ENCODE results near the gene TMEM255A. TPM values are rescaled to one million over a fixed set of nuclear protein-coding genes. Genes with fewer than 3 reads are reported as not detected.
A peak's percentile ranks its signal among the peaks of the same experiment; 100 is the strongest.

The TMEM255A gene
- total RNA-seq, 3 donors from 2014 or later: not detected

DNA sequence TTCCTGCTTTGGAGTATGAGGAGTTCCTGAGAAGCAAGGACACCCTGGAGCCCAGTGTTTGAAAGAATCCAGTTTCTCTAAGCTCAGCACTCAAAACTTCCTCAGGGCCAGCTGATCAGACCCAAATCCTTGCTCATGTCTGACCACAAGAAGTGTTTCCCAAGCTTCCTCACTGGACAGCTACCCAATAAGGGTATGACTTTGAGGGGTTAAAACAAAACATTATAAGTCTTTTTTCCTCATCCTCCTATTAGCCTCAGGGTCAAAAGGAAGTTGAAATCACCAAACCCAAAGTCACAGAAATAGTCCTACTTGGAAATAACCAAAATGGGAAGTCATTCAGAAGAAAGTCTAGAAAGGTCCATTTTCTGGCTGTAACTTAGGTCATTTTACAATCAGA is 46.9 kb downstream of the TMEM255A start:
- Mint-ChIP-seq H3K4me3 (no peak overlapping the region), H3K27me3 (ENCODE audit: low read depth) (no peaks in the 10 kb centered on the region), H3K36me3 (ENCODE audit: insufficient read depth) (no peaks in the 10 kb centered on the region), H3K9me3 (no peaks in the 10 kb centered on the region), H3K4me1 (ENCODE audit: low read depth) (peaks cover 2% of the 10 kb centered on the region)
- DNase-seq (no peak), ATAC-seq (no peak)

DNA sequence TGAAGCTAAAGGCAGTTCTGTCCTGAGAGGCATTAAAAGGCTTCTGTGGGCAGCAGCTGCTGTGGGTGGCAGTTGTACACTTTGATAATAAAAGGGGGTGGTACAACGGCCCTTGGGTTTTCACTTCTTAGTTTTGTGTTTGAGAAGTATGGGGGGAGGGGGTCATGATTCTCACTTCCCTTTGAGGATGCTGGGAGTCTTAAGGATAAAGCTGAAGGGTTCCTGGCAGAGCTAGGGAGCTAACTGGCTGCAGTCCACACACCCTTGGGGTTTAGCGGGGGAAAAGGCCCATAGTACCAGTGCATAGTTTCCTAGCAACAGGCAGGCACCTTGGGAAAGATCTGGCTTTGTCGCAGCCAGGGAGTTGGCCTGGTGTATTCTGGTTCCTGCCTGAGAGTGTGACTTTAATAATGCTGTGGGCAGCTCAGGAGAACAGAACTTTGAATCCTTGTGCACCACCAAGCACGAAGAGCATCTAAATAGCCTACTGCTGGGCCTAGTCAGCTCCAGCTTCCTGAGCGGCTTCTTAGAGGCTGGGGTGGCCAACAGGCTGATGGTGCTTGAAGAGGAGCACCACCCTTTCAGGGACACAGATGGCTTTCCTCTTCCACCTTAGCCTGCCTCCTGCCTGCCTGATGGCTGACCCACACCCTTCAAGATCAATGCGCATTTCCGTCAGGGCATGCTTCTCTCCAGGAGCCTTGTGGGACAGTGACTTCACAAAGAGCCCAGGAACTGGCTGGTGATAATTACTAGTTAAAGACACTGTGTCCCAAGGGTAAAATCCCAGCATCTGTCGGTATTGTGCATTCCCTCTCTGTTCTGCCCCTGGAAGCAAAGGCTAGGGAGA is 48.2 kb downstream of the TMEM255A start:
- H3K4me1 Mint-ChIP-seq (ENCODE audit: low read depth): no peaks in the 10 kb centered on the region
- no peak for ATAC-seq

DNA sequence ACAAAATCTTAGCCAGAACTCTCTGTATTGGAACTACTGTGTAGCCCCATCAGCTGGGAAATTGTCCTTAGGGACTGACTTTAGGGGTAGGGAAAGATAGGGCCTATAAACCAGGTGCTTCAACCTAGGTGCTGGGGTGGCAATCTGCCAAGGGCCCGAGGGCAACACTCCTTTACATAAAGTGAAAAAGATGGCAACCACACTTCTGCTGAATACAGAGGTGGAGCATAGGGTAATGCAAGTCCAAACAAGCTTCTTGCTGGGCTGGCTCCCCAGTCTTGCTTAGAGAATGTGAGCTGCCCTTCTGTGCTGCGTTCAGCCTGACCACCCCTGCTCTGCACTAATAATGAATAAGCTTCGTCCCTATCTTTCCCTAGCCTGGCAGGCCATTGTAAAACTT is 50.9 kb downstream of the TMEM255A start:
- DNase-seq: no peak
- Mint-ChIP-seq H3K36me3 (ENCODE audit: insufficient read depth) (peaks cover 2% of the 10 kb centered on the region), H3K4me3 (no peak overlapping the region), H3K4me1 (ENCODE audit: low read depth) (peaks cover 14% of the 10 kb centered on the region), H3K9me3 (no peaks in the 10 kb centered on the region), H3K27me3 (ENCODE audit: low read depth) (no peaks in the 10 kb centered on the region)
- ATAC-seq: no peak

More for the DNA sequence above, 48.2 kb downstream of the TMEM255A start:
- no peaks in the 10 kb centered on the region for H3K9me3 Mint-ChIP-seq
- no peak overlapping the region for H3K4me3 Mint-ChIP-seq
- no peak for DNase-seq
- H3K36me3 Mint-ChIP-seq (ENCODE audit: insufficient read depth): no peaks in the 10 kb centered on the region
- H3K27me3 Mint-ChIP-seq (ENCODE audit: low read depth): no peaks in the 10 kb centered on the region

DNA sequence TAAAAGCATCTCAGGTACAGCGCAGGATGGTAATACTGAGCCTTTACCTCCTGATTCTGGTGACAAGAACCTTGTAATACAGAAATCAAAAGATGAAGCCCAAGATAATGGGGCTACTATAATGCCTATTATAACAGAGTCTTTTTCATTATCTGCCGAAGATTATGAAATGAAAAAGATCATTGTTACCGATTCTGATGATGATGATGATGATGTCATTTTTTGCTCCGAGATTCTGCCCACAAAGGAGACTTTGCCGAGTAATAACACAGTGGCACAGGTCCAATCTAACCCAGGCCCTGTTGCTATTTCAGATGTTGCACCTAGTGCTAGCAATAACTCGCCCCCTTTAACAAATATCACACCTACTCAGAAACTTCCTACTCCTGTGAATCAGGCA is 57.5 kb downstream of the TMEM255A start:
- no peak overlapping the region for H3K4me3 Mint-ChIP-seq
- no peaks in the 10 kb centered on the region for H3K9me3 Mint-ChIP-seq
- DNase-seq: no peak
- no peak for ATAC-seq
- H3K4me1 Mint-ChIP-seq (ENCODE audit: low read depth): peaks cover 28% of the 10 kb centered on the region
- no peaks in the 10 kb centered on the region for H3K27me3 Mint-ChIP-seq (ENCODE audit: low read depth)
- peaks cover 17% of the 10 kb centered on the region for H3K36me3 Mint-ChIP-seq (ENCODE audit: insufficient read depth)

DNA sequence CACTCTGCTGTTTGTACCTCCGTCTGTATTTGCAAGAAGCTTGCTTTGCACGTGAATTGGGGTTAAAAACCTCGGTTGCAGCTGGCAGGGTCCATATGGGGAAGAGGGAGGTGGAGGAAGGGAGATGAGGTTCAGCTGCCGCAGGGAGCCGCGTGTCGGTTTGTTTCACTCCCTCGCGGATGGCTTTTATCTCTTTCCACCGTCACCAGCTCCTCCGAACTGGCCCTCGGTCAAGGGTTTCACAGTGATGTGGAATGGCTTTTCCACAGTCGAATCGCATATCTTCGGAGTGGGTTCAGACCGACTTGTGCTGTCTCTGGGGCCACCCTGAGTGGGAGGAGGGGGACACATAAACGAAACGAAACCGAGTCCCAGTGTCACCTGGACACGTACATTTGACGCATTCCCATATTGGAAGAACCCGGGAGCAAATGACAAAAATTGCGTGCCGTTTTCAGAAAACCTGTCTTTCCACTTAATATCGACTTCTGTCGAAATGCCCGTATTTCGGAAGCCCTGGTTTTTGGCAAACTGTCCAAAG is 59.7 kb downstream of the TMEM255A start:
- DNase-seq (no peak), ATAC-seq (peak; percentile 1 to 2)
- H3K4me3 Mint-ChIP-seq: peak overlapping the region; percentile 95
- peaks cover 21% of the 10 kb centered on the region for H3K4me1 Mint-ChIP-seq (ENCODE audit: low read depth)
- H3K36me3 Mint-ChIP-seq (ENCODE audit: insufficient read depth): peaks cover 15% of the 10 kb centered on the region
- H3K27me3 Mint-ChIP-seq (ENCODE audit: low read depth): no peaks in the 10 kb centered on the region
- no peaks in the 10 kb centered on the region for H3K9me3 Mint-ChIP-seq

DNA sequence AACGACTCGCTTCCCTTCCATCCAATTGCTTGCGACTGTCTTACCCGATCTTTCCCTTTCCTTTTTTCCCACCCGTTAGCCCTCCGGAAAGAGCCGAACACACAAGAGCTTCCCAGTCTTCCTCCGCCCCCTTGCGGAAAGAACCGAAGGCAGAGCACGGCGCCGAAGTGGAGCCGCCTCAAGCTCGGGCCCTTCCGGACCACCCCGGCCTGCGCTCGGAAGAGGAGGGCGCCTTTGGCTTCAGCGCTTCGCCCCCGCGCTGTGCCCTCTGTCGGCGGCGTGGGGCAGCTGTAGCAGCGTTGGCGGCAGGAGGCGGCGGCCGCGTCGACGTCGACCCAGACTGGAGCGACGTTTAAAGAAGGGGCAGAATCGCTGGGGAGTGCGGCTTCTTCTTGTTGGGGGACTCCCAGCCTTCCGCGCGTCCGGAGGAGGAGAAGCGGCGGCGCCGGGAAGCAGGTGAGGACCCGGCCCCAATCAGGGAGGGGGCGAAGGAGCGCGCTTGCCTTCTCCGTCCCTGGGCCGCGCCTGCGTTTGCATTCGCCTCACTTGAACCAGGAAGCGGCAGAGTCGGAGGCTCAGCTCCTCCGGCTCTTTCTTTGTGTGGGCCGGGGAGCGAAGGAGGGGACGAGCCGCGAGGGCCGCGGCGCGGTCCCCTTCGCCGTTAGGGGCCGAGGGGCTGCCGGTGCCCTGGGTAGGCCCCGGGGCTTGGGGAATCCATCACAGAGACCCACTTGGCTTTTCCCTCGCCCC is 60.6 kb downstream of the TMEM255A start, which contains the start of gene ZBTB33:
ZBTB33 (plus strand) TSS at position 291 of the 750 bp plus-strand sequence. CDS start 2,604 bp downstream, outside the sequence.
- DNase-seq (peak; percentile 75), ATAC-seq (peak; percentile 98 to 99)
- peaks cover 15% of the 10 kb centered on the region for H3K36me3 Mint-ChIP-seq (ENCODE audit: insufficient read depth)
- H3K27me3 Mint-ChIP-seq (ENCODE audit: low read depth): no peaks in the 10 kb centered on the region
- no peaks in the 10 kb centered on the region for H3K9me3 Mint-ChIP-seq
- peaks cover 15% of the 10 kb centered on the region for H3K4me1 Mint-ChIP-seq (ENCODE audit: low read depth)
- peak within 1 kb of the TSS; percentile 95 for H3K4me3 Mint-ChIP-seq

DNA sequence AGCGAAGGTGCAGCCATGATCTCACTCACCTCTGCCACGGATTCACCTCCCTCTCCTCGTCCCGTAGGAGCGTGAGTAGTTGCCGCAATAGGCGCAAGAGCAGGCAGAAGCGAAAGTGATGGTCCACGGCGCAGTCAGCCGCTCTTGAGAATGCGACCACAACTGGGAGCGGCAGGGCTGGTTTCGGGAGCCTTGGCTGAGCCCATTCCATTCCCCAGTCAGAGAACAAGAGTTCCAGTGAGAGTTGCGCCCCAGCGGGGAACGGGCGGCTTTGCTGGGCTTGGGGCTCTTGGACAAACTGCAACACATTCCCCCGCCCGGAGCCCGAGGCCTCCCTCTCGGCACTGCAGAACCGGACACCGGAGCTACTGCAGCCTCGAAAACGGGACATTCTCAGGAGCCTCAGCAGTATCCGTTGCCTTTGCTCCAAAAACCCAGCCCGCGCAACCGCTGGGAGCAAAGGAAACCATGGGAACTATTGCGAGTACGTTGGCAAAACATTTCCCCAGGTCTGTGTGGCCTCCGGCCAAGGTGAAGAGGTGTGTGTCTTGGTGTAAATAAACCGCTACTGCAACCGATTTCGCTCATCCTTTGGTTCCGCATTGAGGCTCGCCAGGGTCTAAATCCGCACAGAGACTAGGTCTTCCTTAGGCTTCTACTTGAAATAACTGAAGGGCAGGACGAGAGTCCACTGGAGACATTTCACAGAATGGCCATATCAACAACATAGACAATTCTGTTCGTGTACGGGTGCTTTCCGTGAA is 66.3 kb downstream of the TMEM255A start:
- ATAC-seq: peak; percentile 86 to 94
- Mint-ChIP-seq H3K36me3 (ENCODE audit: insufficient read depth) (no peaks in the 10 kb centered on the region), H3K9me3 (no peaks in the 10 kb centered on the region), H3K4me1 (ENCODE audit: low read depth) (peaks cover 18% of the 10 kb centered on the region), H3K27me3 (ENCODE audit: low read depth) (no peaks in the 10 kb centered on the region), H3K4me3 (peak overlapping the region; percentile 99)
- peak; percentile 37 for DNase-seq

DNA sequence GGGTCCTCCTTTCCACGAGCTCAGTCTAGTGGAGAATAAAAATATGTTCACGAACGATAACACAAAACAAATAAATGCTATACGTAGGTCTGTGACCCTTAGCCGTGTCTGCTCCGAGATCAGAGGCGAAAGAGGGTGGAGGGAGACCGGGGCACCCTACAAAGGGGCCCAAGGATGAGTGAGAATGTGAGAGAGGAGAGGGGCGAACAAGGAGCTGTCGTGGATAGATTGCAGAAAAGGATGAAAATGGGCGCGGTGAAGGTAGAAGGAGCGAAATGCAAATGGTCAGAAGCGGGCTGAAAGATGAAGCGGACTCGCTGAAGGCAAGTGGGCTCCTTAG is 66.9 kb downstream of the TMEM255A start:
- ATAC-seq: peak in 1 of 2 donors; percentile 9
- peak overlapping the region; percentile 99 for H3K4me3 Mint-ChIP-seq
- H3K27me3 Mint-ChIP-seq (ENCODE audit: low read depth): no peaks in the 10 kb centered on the region
- peaks cover 17% of the 10 kb centered on the region for H3K4me1 Mint-ChIP-seq (ENCODE audit: low read depth)
- no peaks in the 10 kb centered on the region for H3K36me3 Mint-ChIP-seq (ENCODE audit: insufficient read depth)
- no peak for DNase-seq
- no peaks in the 10 kb centered on the region for H3K9me3 Mint-ChIP-seq

DNA sequence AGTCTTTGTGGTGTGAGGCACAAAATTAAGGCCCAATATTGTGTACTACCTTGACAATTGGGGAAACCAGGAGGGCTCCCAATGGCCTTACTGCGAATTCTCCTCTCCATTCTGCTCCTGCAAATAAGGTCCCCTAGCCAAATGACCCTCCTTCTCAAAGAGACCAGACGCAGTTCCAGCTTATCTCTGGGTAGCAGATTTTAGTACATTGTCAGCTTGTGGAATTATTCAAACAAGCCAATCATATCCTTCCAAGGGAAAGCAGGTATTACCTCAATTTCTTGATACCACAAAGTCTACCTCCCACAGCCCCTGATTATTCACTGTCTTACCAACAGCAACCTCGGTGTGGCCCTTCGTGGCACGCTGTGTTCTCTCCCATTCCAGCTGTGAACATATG is 68.4 kb downstream of the TMEM255A start:
- H3K27me3 Mint-ChIP-seq (ENCODE audit: low read depth): no peaks in the 10 kb centered on the region
- H3K36me3 Mint-ChIP-seq (ENCODE audit: insufficient read depth): peaks cover 3% of the 10 kb centered on the region
- ATAC-seq (no peak), DNase-seq (no peak)
- no peaks in the 10 kb centered on the region for H3K9me3 Mint-ChIP-seq
- H3K4me1 Mint-ChIP-seq (ENCODE audit: low read depth): peaks cover 17% of the 10 kb centered on the region
- no peak overlapping the region for H3K4me3 Mint-ChIP-seq

DNA sequence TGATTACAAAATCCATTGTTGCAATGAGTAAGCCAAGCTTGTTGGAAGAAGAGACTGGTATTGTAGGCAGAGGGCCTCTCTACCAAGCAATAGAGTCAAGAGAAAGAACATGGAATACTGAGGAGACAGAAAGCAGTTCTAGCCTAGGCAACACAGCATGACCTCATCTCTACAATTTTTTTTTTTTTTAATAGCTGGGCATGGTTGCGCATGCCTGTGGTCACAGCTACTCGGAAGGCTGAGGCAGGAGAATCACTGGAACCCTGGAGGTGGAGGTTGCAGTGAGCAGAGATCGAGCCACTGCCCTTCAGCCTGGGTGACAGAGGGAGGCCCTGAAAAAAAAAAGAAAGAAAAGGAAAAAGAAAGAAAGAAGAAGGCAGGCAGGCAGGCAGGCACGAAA is 72.3 kb downstream of the TMEM255A start:
- peaks cover 11% of the 10 kb centered on the region for H3K4me1 Mint-ChIP-seq (ENCODE audit: low read depth)
- H3K9me3 Mint-ChIP-seq: no peaks in the 10 kb centered on the region
- H3K27me3 Mint-ChIP-seq (ENCODE audit: low read depth): no peaks in the 10 kb centered on the region
- no peak overlapping the region for H3K4me3 Mint-ChIP-seq
- ATAC-seq (no peak), DNase-seq (no peak)
- H3K36me3 Mint-ChIP-seq (ENCODE audit: insufficient read depth): peaks cover 10% of the 10 kb centered on the region

DNA sequence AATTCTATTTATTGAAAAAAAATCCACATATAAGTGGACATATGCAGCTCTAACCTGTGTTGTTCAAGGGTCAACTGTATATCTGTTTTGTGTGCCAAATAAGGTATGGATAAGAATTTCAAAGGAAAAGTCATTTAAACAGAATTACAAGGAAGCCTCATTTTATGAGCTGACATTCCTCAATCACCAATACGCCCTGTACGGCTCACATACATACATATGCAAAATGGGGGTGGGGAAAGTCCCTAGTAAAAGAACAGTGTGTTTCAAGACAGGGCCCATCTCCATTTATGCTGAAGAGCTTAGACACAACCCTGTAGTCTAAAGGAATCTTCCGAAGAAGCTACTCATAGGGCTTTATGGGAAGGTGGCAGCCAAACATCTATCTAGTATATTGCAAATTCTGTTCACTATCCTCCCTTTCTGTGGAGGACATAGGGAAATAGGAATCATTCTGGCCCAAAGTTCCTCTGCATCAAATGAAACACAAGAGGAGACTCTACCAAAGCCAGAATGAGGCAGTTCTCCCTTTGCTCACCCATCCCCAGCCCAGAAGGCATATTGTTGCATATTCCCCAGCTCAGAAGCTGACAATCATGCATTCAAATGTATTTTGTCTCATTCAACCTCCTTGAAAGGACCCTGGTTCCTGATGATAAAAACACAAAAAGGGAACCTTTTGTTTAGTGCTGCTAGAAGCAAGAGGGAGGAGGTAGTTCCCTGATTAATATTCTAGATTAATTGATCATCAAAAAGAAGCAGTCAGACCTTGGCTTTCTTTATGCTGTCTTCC is 74.4 kb downstream of the TMEM255A start:
- H3K4me3 Mint-ChIP-seq: no peak overlapping the region

DNA sequence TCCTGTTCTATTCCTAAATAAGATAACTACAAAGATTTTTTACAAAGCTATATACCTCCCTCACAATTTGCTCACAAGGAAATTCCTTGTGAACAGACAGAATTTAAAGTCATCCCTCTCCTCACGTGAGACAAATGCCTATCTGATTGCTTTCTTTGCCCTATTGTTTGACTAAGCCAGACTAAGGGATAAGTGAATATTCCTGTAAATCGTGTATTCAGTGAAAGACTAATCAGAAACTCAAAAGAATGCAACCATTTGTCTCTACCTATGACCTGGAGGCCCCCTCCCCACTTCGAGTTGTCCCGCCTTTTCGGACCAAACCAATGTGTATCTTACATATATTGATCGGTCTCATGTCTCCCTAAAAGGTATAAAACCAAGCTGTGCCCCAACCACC is 76.0 kb downstream of the TMEM255A start:
- H3K27me3 Mint-ChIP-seq (ENCODE audit: low read depth): no peaks in the 10 kb centered on the region
- no peaks in the 10 kb centered on the region for H3K4me1 Mint-ChIP-seq (ENCODE audit: low read depth)
- H3K9me3 Mint-ChIP-seq: no peaks in the 10 kb centered on the region
- no peak overlapping the region for H3K4me3 Mint-ChIP-seq
- peaks cover 10% of the 10 kb centered on the region for H3K36me3 Mint-ChIP-seq (ENCODE audit: insufficient read depth)
- ATAC-seq (no peak), DNase-seq (no peak)

More for the DNA sequence above, 74.4 kb downstream of the TMEM255A start:
- H3K27me3 Mint-ChIP-seq (ENCODE audit: low read depth): no peaks in the 10 kb centered on the region
- ATAC-seq: no peak
- no peak for DNase-seq
- H3K9me3 Mint-ChIP-seq: no peaks in the 10 kb centered on the region
- H3K36me3 Mint-ChIP-seq (ENCODE audit: insufficient read depth): peaks cover 10% of the 10 kb centered on the region
- no peaks in the 10 kb centered on the region for H3K4me1 Mint-ChIP-seq (ENCODE audit: low read depth)

DNA sequence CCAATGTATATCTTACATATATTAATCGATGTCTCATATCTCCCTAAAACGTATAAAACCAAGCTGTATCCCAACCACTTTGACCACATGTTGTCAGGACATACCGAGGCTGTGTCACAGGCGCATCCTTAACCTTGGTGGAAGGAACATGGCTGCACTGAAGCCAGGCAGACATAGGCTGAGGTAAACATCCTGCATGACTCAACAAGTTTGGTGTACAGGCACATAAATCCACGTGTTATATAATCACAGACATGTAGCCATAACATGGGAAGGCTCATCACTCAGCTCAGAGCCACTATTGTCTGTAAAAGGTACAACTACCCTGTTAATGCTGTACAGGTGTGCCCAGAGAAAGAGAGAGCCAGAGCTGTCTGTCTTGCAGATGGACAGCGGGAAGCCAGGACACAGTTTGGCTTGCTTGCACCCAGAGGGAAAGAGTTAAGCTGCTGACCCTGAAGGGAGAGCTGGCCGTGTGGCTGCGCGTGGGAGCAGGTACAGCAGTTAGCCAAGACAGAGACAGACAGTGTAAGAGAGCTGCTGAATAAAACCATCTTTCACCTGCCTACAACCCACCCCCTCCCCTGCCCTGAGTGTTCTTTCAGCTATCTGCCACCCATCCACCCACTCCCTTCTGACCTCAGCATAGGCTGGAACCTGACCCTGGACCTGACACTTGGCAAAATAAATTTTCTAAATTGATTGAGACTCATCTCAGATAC is 82.9 kb downstream of the TMEM255A start:
- ATAC-seq: no peak

More for the DNA sequence above, 82.9 kb downstream of the TMEM255A start:
- Mint-ChIP-seq H3K9me3 (no peaks in the 10 kb centered on the region), H3K4me1 (ENCODE audit: low read depth) (no peaks in the 10 kb centered on the region), H3K36me3 (ENCODE audit: insufficient read depth) (peaks cover 5% of the 10 kb centered on the region), H3K4me3 (no peak overlapping the region), H3K27me3 (ENCODE audit: low read depth) (no peaks in the 10 kb centered on the region)
- DNase-seq: no peak

All from activated T-cell treated with anti-CD3 and anti-CD28 coated beads, Interleukin-2, amount 50 U/mL, for 4 hours (primary cell).